ENCODE results near the gene AAMP.

DNA sequence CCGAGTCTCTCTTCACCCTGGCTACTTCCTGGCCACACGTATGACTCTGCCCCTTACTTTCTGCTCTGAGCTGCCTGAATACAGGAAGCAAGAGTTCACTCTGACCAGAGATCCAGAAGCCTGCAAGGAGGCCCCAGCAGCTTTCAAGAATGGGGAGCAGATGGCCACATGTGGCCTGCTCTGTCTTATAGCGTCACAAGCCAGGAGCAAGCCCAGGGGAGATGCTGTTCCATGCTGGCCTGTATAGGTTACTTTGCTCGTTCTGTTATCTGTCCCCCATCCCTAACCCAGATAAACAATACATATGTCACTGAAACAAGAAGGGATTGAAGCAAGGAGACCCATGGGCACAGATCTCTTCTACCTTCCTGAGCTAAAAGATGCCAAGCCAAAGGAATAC, 4.6 kb upstream of the AAMP start:
- TF ChIP-seq POLR2A (IDR thresholded peaks at IDR 0.05) (no peak), POLR2AphosphoS5 (IDR thresholded peaks at IDR 0.05) (no peak)
- TF ChIP-seq, protein P1, sequence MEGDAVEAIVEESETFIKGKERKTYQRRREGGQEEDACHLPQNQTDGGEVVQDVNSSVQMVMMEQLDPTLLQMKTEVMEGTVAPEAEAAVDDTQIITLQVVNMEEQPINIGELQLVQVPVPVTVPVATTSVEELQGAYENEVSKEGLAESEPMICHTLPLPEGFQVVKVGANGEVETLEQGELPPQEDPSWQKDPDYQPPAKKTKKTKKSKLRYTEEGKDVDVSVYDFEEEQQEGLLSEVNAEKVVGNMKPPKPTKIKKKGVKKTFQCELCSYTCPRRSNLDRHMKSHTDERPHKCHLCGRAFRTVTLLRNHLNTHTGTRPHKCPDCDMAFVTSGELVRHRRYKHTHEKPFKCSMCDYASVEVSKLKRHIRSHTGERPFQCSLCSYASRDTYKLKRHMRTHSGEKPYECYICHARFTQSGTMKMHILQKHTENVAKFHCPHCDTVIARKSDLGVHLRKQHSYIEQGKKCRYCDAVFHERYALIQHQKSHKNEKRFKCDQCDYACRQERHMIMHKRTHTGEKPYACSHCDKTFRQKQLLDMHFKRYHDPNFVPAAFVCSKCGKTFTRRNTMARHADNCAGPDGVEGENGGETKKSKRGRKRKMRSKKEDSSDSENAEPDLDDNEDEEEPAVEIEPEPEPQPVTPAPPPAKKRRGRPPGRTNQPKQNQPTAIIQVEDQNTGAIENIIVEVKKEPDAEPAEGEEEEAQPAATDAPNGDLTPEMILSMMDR (IDR thresholded peaks at IDR 0.05 in 8 of 11, conservative IDR thresholded peaks at IDR 0.05 in 3 of 11), result no peak

All from spleen (tissue), 7 donors.